ENCODE measurements around the gene AKT2.

Gene AKT2

DNA sequence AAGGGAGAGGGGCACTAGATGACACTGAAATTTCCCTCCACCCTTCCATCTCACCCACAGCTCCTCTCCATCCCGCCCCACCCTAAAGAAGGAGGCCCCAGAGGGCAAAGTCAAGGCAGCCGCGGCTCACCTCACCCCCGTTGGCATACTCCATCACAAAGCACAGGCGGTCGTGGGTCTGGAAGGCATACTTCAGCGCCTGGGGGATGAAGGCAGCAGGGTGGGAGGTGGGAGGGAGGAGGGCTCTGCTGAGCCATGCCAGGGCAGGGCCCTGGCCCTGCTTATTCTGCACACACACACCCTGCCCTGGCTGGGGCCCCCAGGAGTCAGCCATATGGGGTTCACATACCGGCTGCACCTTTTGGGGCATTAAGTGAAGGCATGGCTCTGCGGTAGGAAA, 46.4 kb downstream of the AKT2 start:
- in situ Hi-C loops (cut with MboI; ENCODE audit: low sequenced_read_pairs): no loop called here

DNA sequence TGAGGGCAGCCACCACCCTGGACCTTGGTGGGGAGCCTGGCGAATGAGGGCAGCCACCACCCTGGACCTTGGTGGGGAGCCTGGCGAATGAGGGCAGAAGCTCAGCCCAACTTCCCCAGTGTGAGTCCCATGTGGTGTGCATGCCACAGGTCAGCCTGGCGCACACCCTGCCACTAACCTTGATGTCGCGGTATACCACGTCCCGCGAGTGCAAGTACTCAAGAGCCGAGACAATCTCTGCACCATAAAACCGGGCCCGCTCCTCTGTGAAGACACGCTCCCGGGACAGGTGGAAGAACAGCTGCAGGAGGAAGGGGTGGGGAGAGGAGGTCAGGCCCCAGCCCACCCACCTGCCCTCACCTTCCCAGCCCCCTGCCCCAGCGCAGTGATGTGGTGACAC, 47.4 kb downstream of the AKT2 start:
- in situ Hi-C loops (cut with MboI; ENCODE audit: low sequenced_read_pairs): no loop called here

DNA sequence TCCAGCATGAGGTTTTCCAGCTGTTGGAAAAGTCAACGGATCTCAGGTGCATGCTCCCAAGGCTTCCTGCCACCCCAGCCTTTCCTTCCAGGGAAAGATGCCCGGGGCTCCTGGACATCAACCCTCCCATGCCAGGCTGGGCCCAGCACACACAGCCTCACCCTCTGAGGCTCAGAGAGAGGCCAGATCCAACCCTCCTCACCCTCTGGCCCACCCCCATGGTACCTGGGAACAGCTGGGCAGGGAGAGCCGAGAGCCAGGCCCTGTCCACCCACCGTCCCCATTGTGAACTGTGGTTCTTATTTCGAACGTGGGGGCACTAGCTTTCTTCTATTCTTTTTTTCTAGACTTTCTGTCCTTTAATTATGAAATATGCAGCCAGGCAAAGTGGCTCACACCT, 48.8 kb downstream of the AKT2 start:
- in situ Hi-C loops (cut with MboI; ENCODE audit: low sequenced_read_pairs): no loop called here

DNA sequence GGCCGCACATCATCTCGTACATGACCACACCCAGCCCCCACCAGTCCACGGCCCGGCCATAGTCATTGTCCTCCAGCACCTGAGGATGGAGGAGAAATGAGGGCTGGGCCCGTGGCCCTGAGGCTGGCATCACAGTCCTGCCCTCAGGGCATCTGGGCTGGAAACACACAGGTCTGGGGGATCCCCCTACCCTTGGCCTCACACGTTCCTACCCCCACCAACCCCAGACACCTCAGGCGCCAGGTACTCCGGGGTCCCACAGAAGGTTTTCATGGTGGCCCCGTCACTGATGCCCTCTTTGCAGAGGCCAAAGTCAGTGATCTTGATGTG, 49.2 kb downstream of the AKT2 start:
- in situ Hi-C loops (cut with MboI; ENCODE audit: low sequenced_read_pairs): no loop called here

DNA sequence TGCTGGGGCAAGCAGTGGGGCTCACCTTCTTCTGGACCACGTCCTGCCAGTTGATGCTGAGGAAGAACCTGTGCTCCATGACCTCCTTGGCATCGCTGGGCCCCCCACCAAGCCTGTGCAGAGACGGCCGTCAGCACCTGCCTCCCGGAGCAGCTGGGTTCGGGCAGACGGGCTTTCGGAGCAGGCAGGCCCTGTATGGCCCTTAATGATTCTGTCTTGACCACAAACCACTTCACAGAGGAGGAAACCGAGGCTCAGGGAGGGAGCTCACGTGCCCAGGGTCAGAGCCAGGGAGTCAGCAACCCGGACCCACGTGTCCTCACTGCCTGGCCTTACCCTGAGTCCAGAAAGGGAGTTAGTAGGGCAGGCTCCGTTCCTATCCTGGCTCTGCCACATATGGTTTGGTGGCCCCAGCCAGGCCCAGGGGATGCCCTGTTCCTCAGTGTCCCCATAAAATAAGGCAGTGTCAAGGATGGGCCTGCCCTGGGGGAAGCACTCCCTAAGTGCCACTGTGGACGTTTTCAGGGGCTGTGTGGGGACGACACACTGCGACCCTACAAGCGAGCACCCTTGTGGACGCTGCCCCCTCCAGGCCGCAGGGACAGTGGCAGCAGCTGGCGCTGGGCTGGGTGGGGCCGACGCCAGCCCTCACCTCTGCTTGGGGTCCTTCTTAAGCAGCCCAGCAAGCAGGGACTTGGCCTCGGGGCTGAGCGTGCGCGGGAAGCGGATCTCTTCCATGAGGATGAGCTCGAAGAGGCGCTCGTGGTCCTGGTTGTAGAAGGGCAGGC, 49.7 kb downstream of the AKT2 start:
- in situ Hi-C loops (cut with MboI; ENCODE audit: low sequenced_read_pairs): no loop called here

DNA sequence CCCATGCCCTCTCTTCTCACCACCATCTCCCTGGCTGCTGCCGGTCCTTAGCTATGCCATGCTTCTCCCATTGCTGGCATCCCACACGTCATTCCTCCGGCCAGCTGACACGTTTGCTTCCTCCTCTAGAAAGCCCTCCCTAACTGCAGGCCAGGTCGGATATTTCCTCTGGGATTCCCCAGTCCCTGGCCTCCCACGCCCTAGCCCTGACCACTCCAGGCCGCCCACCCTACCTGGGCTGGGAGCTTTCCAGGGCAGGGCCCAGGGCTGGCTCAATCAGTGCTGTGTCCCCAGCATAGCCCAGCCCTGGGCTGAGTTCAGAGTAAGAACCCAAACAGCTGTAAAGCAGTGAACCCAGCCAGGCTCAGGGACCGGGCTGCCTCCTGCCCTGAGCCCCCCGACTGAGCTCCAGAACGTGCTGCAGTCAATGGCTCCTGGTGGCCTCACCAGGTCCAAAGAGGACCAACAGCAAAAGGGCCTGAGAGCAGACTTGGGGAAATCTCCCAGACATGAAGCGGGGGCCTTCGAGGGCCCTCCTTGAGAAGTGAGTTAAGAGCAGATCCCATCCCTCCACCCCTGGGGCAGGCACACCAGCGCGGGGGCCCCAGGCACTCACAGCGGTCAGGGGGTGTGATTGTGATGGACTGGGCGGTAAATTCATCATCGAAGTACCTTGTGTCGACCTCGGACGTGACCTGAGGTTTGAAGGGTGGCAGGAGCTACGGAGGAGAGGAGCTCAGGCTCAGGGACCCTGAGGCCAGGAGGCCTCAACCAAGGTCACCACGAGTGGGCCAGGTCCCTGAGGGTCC, 50.5 kb downstream of the AKT2 start:
- in situ Hi-C loops (cut with MboI; ENCODE audit: low sequenced_read_pairs): no loop called here

DNA sequence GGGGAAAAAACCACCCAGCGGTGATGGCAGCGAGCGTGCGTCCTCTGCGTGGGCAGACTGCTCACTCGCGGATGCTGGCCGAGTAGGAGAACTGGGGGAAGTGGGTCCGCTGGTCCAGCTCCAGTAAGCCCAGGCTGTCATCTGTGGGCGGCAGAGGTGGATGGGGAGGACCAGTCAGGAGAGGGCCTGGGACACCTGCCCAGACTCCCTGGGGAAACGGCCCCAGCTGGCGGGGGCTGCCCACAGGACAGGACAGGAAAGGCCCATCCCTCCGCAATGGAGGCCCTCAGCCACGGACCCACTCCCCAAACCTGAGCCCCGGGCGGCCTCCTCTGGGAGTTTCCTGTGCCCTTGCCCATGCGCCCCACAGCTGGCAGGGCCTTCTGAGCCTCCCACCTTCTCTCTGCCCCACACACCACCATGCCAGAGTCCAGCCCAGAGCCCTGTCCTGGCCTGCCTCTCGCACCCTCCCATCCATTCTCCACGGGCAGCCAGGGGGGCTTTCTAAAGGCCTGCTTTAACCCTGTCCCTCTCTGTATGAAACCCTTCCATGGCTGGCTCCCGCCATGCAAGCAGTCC, 51.2 kb downstream of the AKT2 start:
- in situ Hi-C loops (cut with MboI; ENCODE audit: low sequenced_read_pairs): no loop called here

DNA sequence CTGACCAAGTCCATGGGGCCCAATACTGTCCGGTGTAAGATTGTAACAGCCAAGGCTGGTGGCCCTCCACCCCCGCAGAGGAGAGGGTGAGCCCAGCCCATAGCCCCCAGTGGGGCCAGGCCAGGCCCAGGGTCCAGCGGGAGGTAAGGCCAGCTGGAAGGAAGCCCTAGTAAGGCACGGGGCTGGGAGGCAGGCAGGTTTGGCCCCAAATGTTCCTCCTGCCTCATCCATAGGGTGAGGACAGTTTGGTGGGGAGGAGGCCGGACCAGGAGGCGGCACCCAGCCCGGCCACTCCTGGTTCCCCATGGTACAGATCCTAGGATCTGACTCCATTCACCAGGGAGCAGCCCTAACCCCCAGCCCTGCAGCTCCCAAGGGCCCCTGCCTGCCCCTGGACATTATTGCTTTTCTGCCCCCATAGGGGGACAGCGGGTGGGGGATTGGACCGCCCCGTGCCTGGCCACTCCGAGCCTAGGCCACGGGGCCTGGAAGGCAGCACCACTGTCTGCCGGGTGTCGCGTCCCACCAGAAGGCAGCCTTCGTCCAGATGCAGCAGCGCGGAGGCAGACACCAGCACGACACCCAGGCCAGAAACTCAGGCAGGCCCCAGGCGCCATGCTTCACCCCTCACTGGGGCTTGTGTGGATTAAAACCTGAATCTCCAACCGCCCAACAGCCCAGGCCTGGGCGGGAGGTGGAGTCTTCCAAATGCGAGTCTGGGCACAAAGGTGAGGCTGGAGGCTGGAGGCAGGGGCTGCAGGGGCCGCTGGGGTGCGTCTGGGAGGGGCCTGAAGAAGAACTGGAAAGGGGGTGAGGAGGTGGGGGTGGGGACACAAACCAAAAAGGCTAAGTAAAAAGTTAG, 52.0 kb downstream of the AKT2 start:
- in situ Hi-C loops (cut with MboI; ENCODE audit: low sequenced_read_pairs): no loop called here

DNA sequence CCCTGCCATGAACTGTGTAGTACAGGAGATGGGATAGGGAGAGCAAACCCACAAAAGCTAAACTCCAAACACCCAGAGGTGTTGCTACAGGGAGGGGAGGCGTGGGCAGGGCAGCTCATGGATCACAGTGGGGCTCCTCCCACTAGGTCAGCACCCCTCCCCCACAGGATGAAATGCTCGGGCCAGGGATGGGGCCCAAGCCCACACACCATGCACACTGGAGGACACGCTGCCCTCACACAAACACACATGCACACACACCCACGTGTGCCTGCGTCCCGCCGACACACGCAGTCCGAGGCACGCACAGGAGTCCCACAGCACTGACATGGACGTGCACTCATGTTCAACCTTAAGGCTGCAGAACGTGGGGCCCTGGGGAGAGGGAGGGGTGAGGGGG, 52.7 kb downstream of the AKT2 start:
- in situ Hi-C loops (cut with MboI; ENCODE audit: low sequenced_read_pairs): no loop called here

DNA sequence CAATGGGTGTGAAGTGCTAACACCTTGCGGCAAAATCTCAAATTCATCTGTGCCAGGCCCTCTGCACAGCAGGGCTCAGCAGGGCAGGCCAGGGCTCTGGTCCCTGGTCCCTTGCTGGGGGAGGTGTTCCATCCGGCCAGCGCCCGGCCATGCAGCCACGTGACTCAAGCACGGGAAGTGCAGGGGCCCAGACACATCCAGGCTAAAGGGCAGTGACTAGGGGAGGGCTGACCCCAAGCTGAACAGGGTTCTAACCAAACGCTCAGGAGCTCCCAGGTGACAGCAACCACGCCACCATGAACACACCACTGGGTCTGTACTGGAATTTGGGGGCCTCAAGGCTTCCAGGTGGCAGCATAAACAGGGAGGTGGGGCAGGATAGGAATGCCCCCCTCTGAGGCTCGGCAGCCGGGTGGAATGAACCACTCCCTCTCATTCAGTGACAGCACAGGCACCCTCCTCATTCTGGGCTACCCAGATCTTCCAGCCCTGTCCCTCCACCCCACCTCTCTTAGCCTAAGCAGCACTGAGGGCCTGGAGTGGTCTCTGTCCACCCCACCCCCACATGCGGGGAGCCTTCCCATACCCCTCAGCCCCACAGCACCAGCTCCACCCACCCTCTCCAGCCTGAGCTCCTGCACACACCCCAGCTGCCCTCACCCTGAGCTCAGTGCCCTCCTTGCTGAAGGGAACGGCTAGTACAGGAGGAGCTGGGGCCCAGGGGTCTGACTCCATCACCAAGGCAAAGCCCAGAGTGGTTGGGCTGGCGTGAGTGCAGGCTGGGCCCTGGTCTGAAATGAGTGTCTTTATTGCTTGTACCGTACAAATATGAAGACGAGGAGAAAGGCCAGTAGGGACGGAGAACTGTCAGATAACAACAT, 53.4 kb downstream of the AKT2 start:
- in situ Hi-C loops (cut with MboI; ENCODE audit: low sequenced_read_pairs): no loop called here

DNA sequence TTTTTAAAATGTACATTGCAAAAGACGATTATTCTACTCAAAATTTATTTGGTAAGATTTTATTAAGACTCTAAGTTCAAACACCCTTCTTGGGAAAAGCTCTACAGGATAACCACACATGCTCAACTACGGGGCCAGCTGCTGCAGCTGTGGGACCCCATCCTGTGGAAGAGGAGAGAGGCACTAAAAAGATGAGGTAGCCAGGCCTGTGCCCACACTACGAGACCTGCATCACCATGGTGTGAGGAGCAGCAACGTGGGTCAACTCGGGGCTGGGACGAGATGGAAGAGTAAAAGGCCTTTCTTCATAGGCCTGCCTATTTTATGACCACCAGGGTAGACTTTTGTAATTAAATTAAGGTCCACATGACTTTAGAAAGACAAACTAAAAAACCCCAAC, 54.1 kb downstream of the AKT2 start:
- in situ Hi-C loops (cut with MboI; ENCODE audit: low sequenced_read_pairs): no loop called here

DNA sequence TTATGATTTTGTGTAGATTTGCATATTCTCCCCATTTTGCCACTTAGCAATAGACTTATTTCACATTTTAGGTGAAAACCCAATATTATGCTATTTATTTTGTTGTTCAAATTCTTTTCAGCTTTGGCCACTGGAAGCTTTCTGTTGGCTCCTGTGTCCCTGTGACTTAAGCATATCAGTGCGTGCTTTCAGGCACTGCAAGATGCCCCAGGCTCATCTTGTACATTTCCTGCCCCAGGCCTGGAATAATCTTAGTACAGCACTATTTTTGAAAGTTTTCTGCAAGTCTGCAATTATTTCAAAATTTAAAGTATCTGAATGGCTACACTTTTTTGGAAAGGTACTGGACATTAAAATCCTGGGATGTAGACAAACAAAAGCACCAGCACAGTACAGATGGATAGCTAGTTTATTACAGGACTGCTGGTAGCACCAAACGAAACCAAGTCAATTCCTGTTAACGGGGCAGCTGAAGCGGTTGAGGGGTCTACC, 55.2 kb downstream of the AKT2 start:
- in situ Hi-C loops (cut with MboI; ENCODE audit: low sequenced_read_pairs): no loop called here

DNA sequence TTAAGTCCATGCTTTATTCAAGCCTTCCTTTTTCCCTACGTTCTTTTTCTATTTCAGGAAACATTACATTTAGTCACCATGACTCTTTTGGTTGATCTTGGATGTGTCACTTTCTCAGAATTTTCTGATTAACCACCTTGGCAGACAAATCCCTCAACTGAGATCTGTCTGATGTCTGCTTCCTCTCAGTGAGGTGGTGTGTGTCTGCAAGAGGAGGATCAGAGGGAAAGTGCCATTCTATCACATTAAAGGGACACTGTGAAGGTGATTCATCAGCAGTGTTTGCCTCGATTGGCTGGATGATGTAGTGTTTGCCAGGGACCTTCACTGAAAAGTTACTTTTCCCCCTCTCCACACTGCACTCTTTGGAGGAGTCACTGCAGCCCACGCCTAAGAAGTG, 55.7 kb downstream of the AKT2 start:
- in situ Hi-C loops (cut with MboI; ENCODE audit: low sequenced_read_pairs): no loop called here

DNA sequence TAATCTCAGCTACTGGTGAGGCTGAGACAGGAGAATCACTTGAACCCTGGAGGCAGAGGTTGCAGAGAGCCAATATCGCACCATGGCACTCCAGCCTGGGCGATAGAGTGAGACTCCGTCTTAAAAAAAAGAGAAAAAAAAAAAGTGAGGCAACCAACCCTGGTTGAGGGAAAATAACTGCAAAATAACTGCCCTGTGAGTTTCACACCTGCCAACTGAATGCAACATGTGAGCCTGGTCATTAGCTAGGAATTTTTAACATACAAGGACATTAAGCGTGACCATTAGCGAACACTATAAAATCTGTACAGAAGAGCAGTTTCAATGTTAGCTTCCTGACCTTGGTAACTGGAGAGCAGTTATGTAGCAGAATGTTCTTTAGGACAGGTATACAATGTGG, 56.3 kb downstream of the AKT2 start:
- in situ Hi-C loops (cut with MboI; ENCODE audit: low sequenced_read_pairs): no loop called here

DNA sequence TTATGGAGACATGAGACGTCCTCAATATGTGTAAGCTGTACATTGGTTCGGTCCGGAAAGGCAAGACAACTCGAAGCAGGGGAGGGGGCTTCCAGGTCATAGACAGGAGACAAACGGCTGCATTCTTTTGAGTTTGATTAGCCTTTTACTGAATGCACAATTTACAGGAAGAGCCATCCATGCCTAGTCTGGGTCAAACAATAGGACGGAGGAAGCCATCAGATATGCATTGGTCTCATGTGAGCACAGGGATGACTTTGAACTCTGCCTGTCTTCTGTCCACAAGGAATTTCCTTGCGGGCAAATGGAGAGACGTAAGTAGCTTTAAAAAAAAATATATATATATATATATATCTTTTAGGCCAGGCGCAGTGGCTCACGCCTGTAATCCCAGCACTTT, 56.8 kb downstream of the AKT2 start:
- in situ Hi-C loops (cut with MboI; ENCODE audit: low sequenced_read_pairs): no loop called here

DNA sequence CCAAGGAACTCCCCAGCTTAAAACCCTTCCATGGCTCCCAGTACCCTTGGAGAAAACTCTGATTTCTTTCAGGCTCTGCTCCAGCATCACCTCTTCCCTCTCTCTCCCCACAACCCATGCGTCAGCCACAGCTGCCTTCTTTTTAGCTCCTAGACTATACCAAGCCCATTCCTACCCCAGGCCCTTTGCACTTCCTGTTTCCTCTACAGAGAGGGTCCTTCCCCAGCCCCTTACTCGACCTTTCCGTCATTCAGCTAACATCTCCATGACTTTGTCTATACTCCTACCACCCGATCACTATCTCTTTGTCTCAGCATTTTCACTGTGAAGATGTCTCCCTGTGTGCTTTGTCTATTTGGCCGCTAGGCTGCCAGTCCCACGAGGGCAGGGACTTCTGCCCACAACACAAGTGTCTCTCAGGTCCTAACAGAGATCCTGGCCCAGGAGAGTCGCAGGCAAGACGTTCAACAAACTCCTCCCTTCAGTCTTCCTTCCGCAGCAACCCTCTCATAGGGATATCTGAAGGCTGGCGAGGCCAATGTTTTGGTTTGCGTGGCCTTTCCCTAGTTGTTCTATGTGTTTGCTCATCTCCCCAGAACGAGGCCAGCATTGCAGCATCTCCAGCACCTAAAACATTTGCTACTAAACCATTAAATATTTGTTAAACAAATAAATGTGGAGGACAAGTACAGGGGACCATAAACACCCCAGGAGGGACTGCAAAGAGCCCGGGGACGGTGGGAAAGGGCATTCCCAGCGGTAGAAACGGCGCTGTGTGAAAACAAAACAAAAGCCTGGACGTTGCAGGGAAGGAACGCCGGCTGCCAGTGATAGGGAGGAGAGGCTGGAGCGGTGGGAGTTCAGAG, 59.5 kb downstream of the AKT2 start:
- in situ Hi-C loops (cut with MboI; ENCODE audit: low sequenced_read_pairs): no loop called here

DNA sequence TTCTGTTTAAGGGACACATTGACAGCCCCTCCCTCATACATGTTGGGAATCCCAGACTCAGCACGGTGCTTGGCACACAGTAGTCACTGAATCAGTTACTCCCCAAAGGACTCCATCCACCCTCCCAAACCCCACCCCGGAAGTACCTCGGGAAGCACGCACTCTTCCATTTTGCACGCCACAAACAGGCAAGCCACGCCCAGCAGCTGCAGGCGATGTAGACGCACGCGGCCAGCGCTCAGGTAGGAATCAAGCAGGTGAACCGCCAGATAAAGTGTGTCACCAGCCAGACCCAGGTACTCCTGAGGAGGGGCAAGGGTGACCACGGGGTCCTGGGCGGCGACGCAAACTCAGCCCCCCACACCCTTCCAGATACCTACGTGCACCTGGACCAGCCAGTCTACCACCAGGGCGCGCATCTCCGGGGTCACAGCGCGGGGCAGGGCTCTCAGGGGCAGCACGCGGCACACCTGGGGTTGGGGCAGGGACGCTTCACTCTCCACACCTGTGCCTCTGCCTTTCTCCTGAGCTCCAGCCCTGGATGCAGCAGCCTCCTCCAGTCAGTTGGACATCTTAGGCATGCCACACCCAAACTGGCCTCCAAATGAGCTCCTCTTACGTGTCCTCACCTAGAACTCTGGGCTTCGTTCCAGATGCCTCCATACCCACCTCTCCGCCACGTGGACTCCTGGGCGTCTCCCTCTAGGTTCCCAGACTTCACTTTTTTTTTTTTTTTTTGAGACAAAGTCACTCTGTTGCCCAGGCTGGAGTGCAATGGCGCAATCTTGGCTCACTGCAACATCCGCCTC, 60.6 kb downstream of the AKT2 start:
- in situ Hi-C loops (cut with MboI; ENCODE audit: low sequenced_read_pairs): no loop called here

DNA sequence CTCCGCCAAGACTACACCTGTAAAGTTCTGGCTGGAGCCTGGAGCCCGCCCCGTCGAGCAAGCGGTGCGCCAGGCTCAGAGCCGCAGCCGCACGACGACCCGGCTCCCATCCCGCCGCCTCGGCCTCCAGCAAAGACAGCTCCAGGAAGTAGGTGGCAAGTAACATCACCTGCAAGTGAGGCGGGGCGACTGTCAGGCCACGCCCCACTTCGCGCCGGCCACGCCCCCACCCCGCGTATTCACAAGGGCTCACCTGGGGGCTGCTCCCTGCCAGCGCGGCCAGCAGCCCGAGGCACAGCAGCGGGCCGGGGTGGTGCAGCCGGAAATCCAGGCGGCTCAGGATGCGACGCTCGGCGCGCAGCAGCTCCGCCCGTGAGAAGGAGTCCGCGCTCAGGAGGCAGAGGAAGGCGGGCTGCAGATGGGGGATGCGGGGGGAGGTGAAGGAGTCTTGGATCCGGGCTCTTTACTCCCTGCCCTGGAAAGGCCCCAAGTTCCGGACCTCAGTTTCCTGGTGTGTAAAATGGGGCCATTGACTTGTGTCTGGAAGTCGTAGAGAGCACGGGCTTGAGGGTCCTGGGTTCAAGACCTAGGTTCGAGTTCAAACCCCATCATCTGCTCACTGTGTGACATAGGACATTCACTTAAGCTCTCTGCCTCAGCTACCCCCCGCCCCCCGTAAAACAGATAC, 61.9 kb downstream of the AKT2 start:
- in situ Hi-C loops (cut with MboI; ENCODE audit: low sequenced_read_pairs): no loop called here

Measured in HL-60/S4 treated with retinoic acid at 250 ng/mL for 4 days and 3 days (cell line).